IMR-90 (cell line): Measurements from ENCODE around the gene SPAG16.

ENCODE experiments used
- BHLHE40 ChIP-seq: fragments of 150-350 bp; IDR thresholded peaks from 2 replicates; pipeline ENCODE4 v1.6.1; 2016; ENCODE audit warnings: mild to moderate bottlenecking, low read depth, low read length
- FOS ChIP-seq: fragments of 150-350 bp; IDR thresholded peaks from 2 replicates; pipeline ENCODE4 v1.6.1; 2016; ENCODE audit warnings: low read depth, low read length
- MAFK ChIP-seq: IDR thresholded peaks from 2 replicates; pipeline ENCODE4 v1.6.1; 2012; ENCODE audit warnings: low read depth, low read length, improper control_type of control experiment
- NFE2L2 ChIP-seq: fragments of 150-350 bp; IDR thresholded peaks from 2 replicates; pipeline ENCODE4 v1.6.1; 2016; ENCODE audit warnings: low read depth, mild to moderate bottlenecking, low read length
- RFX5 ChIP-seq: IDR thresholded peaks from 2 replicates; pipeline ENCODE4 v1.8.0; 2012; ENCODE audit warnings: low read depth, mild to moderate bottlenecking, low read length, moderate library complexity
- TF ChIP-seq, protein P1 (sequence below): fragments of 150-350 bp; IDR thresholded peaks from 2 replicates; pipeline ENCODE4 v1.6.1; 2016; ENCODE audit warnings: low read depth, mild to moderate bottlenecking, low read length, moderate library complexity, borderline replicate concordance
- TF ChIP-seq, protein P2 (sequence below): conservative IDR thresholded peaks from 2 replicates; pipeline ENCODE4 v1.5.1; 2012; ENCODE audit warnings: mild to moderate bottlenecking, low read depth, low read length, improper control_type of control experiment

DNA sequence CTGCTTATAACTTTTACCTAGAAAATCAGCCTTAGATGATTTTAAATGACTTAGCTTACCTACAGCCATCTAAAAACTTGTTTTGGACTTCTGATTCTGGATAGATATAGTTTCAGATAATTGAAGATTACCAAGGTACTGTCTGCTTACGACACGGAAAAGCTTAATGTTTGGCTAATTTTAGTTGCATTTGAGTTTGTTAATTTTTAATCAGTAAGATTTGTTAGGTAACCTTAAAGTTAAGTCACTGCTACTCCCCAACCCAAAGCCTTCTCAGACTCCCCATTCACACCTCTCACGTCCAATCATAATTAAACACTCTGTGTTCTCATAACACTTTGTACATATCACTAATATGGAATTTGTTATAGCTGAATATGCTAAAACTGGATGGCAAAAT lies 936.0 kb downstream of the SPAG16 start:
- TF ChIP-seq NFE2L2: no peak
- TF ChIP-seq, protein P1, sequence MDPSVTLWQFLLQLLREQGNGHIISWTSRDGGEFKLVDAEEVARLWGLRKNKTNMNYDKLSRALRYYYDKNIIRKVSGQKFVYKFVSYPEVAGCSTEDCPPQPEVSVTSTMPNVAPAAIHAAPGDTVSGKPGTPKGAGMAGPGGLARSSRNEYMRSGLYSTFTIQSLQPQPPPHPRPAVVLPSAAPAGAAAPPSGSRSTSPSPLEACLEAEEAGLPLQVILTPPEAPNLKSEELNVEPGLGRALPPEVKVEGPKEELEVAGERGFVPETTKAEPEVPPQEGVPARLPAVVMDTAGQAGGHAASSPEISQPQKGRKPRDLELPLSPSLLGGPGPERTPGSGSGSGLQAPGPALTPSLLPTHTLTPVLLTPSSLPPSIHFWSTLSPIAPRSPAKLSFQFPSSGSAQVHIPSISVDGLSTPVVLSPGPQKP: no peak
- TF ChIP-seq, protein P2, sequence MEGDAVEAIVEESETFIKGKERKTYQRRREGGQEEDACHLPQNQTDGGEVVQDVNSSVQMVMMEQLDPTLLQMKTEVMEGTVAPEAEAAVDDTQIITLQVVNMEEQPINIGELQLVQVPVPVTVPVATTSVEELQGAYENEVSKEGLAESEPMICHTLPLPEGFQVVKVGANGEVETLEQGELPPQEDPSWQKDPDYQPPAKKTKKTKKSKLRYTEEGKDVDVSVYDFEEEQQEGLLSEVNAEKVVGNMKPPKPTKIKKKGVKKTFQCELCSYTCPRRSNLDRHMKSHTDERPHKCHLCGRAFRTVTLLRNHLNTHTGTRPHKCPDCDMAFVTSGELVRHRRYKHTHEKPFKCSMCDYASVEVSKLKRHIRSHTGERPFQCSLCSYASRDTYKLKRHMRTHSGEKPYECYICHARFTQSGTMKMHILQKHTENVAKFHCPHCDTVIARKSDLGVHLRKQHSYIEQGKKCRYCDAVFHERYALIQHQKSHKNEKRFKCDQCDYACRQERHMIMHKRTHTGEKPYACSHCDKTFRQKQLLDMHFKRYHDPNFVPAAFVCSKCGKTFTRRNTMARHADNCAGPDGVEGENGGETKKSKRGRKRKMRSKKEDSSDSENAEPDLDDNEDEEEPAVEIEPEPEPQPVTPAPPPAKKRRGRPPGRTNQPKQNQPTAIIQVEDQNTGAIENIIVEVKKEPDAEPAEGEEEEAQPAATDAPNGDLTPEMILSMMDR: no peak
- no peak for TF ChIP-seq RFX5
- TF ChIP-seq MAFK: no peak
- TF ChIP-seq BHLHE40: no peak
- no peak for TF ChIP-seq FOS
